HepG2 (cell line): ENCODE measurements around the gene TNXB. TPM values are rescaled to one million over a fixed set of nuclear protein-coding genes. Genes with fewer than 3 reads are reported as not detected.

Experiments
- ATAC-seq: fragments of 200-7000 bp; cut with Tn5 transposase; 3 replicates; pipeline ENCODE4 v1.9.1; 2020; ENCODE audit warnings: mild to moderate bottlenecking, moderate library complexity
- BruUV-seq: library from RNA; stranded (reverse); fragments of 400-500 nt; replicated peaks from 2 replicates; lab custom pipeline; 2021; lab: Mats Ljungman, UMichigan
- CTCF ChIA-PET: fragments of 300-600 bp; formaldehyde crosslinking; extraction: SDS; loops from one replicate; lab custom pipeline; 2021; ENCODE audit warnings: low total read pairs, inconsistent platforms, low intra/inter-chr PET ratio; lab: Yijun Ruan, JAX
- POLR2A ChIA-PET: fragments of 350-600 bp; sonication (Branson Sonifier 250); formaldehyde crosslinking; loops from one replicate; lab custom pipeline; 2020; ENCODE audit warnings: antibody characterized with exemption, inconsistent platforms; lab: Yijun Ruan, JAX
- DNase-seq: peaks from one replicate; pipeline ENCODE4 v3.0.0-alpha.2; 2015; ENCODE audit warnings: low spot score
- FAIRE-seq: peaks from 3 replicates; lab custom pipeline; 2011; peaks lifted over from hg19 to GRCh38; lab: Jason Lieb, UNC
- H2AFZ ChIP-seq: one replicate; pipeline ENCODE4 v1.6.1; 2011; ENCODE audit warnings: low read length, inconsistent platforms
- H3K27ac ChIP-seq: fragments of 300-600 bp; 3 replicates; pipeline ENCODE4 v1.8.0; 2011; ENCODE audit warnings: mixed run types, mild to moderate bottlenecking, mixed read lengths, low read length, inconsistent platforms; ENCODE audit not compliant: insufficient read depth; ENCODE audit errors: extremely low read length
- H3K27me3 ChIP-seq, 2 experiments: fragments of 200-600 bp in 1 of 2; 2 replicates in 1 of 2; 3 replicates in 1 of 2; pipeline versions ENCODE4 v1.6.0 to v1.8.0; 2011; ENCODE audit warnings: low read length in 2 of 2, mild to moderate bottlenecking in 2 of 2, moderate library complexity in 2 of 2, inconsistent platforms in 1 of 2; ENCODE audit not compliant: insufficient read depth in 2 of 2, control insufficient read depth in 1 of 2
- H3K36me3 ChIP-seq, 2 experiments: fragments of 200-600 bp in 1 of 2; replicated peaks in 1 of 2; 2 replicates in 1 of 2; 3 replicates in 1 of 2; pipeline versions ENCODE4 v1.5.1 to v1.8.0; 2011; ENCODE audit warnings: low read length in 2 of 2, inconsistent platforms in 1 of 2; ENCODE audit not compliant: insufficient read depth in 2 of 2, control insufficient read depth in 1 of 2
- H3K4me1 ChIP-seq: 2 replicates; pipeline ENCODE4 v1.5.1; 2012; ENCODE audit warnings: low read length, inconsistent platforms; ENCODE audit not compliant: insufficient read depth
- H3K4me2 ChIP-seq: 2 replicates; pipeline ENCODE4 v1.6.0; 2011; ENCODE audit warnings: low read depth, low read length, inconsistent platforms
- H3K4me3 ChIP-seq, 3 experiments: fragments of 200-600 bp in 1 of 3; sonication (generic), shearing (Covaris generic) in 1 of 3; replicated peaks in 1 of 3; 2 replicates each; pipeline ENCODE4 v1.5.1; 2011 to 2016; ENCODE audit warnings: low read length in 3 of 3, inconsistent platforms in 2 of 3, low read depth in 2 of 3, mild to moderate bottlenecking in 2 of 3, control low read depth in 1 of 3, mixed read lengths in 1 of 3; ENCODE audit not compliant: insufficient read depth in 1 of 3
- H3K79me2 ChIP-seq: one replicate; pipeline ENCODE4 v1.6.1; 2011; ENCODE audit warnings: low read length, inconsistent platforms; ENCODE audit not compliant: insufficient read depth
- H3K9ac ChIP-seq: 2 replicates; pipeline ENCODE4 v1.6.0; 2011; ENCODE audit warnings: mild to moderate bottlenecking, low read depth, low read length, inconsistent platforms; ENCODE audit not compliant: insufficient read depth
- H3K9me3 ChIP-seq: 2 replicates; pipeline ENCODE4 v1.5.1; 2012; ENCODE audit warnings: mild to moderate bottlenecking, low read length
- H4K20me1 ChIP-seq: 2 replicates; pipeline ENCODE4 v1.6.0; 2011; ENCODE audit warnings: inconsistent platforms, mild to moderate bottlenecking, low read length, moderate library complexity; ENCODE audit not compliant: insufficient read depth
- ATF6 ChIP-seq: sonication (generic); formaldehyde crosslinking; conservative IDR thresholded peaks from 2 replicates; pipeline ENCODE4 v1.4.0; 2020; ENCODE audit warnings: missing genetic modification reagents
- BATF2 ChIP-seq: sonication (generic); formaldehyde crosslinking; IDR thresholded peaks from 2 replicates; pipeline ENCODE4 v1.8.0; 2022; ENCODE audit warnings: mild to moderate bottlenecking, missing genetic modification reagents, moderate library complexity
- KDM1A ChIP-seq: IDR thresholded peaks from 2 replicates; pipeline ENCODE4 v1.6.1; 2016; ENCODE audit warnings: missing compliant biosample characterization
- NR2F2 ChIP-seq: IDR thresholded peaks from 2 replicates; pipeline ENCODE4 v1.6.1; 2012; ENCODE audit warnings: low read depth, inconsistent platforms, borderline replicate concordance
- ZNF207 ChIP-seq: fragments of 450-650 bp; IDR thresholded peaks from 2 replicates; pipeline ENCODE4 v1.6.1; 2016; ENCODE audit warnings: antibody characterized with exemption, borderline replicate concordance
- ZNF687 ChIP-seq: sonication (generic); formaldehyde crosslinking; IDR thresholded peaks from 2 replicates; pipeline ENCODE4 v1.5.1; 2020; ENCODE audit warnings: mild to moderate bottlenecking, missing genetic modification reagents, moderate library complexity
- ZSCAN9 ChIP-seq: IDR thresholded peaks from 2 replicates; pipeline ENCODE4 v1.6.1; 2016; ENCODE audit warnings: borderline replicate concordance
- WGBS: methylation state at CpG from one replicate; pipeline ENCODE4 v1.1.6; 2017; ENCODE audit warnings: low lambda C conversion rate; 5-methylcytosine and 5-hydroxymethylcytosine counted together
- in situ Hi-C: cut with HindIII; loops from 2 replicates; pipeline ENCODE4 v1.10.0; 2017; ENCODE audit warnings: low pct_unique_long_range_greater_than_20kb; ENCODE audit not compliant: extremely low pct_ligation_motif_present
- intact Hi-C: fragments of 100-400 bp; cut with micrococcal nuclease; formaldehyde crosslinking; loops from one replicate; pipeline ENCODE4 v1.10.0; 2022; ENCODE audit not compliant: unreplicated experiment
- polyA plus RNA-seq, 8 experiments: library from polyadenylated mRNA; depleted of rRNA in 3 of 8; stranded (reverse) in 7 of 8; unstranded in 1 of 8; fragments of >200 nt; fragmentation: Illumina TruSeq in 4 of 8; extraction: Trizol in 4 of 8; gene quantifications; 2 replicates each; pipeline versions ENCODE4 v1.2.1 to v1.2.3, GENCODE V29; 2011 to 2016; ENCODE audit warnings: low read depth in 4 of 8, missing spikeins in 1 of 8, mixed read lengths in 1 of 8; ENCODE audit not compliant: insufficient read depth in 1 of 8
- total RNA-seq, 5 experiments: library from RNA; depleted of rRNA; stranded (reverse); fragments of >200 nt; fragmentation: Illumina TruSeq; extraction: Trizol; gene quantifications; 2 replicates each; pipeline ENCODE4 v1.2.3, GENCODE V29; 2016; ENCODE audit warnings: low read depth in 1 of 5

The TNXB gene
- total and polyA plus RNA-seq, 2 of the 13 experiments (the other 11 are each of a cell fraction or from before 2014, with no cell fraction given): 1.6 to 2.7 TPM

- FAIRE-seq: no peak
- H3K4me2 ChIP-seq: no peak overlapping the region
- CTCF ChIA-PET: no interaction called here
Observed at GRCh38 chr6:32149932-32150870, 41.1 kb upstream of the TNXB start.

More at GRCh38 chr6:32149932-32150870, 41.1 kb upstream of the TNXB start:
- no TSS peak for BruUV-seq
- no peak for DNase-seq
- Histone ChIP-seq H3K9me3 (no peaks in the 10 kb centered on the region), H3K4me1 (peaks cover 26% of the 10 kb centered on the region), H3K27me3 (peaks cover 0 to 5% of the 10 kb centered on the region in 2 experiments; a peak in 2 of 5 replicates), H3K9ac (no peak overlapping the region), H3K36me3 (no peaks in the 10 kb centered on the region), H3K79me2 (peaks cover 10% of the 10 kb centered on the region), H3K4me3 (no peak overlapping the region), H3K27ac (no peak overlapping the region), H4K20me1 (no peaks in the 10 kb centered on the region), H2AFZ (no peak overlapping the region)
- intact Hi-C loops: no loop called here
- TF ChIP-seq ATF6 (CRISPR knock-in tag) (no peak), ZNF687 (CRISPR knock-in tag) (no peak), ZNF207 (no peak), NR2F2 (no peak), ZSCAN9 (CRISPR knock-in tag) (no peak), BATF2 (CRISPR knock-in tag) (no peak), KDM1A (CRISPR knock-in tag) (no peak)
- in situ Hi-C loops: loop anchor here (5.0 kb wide), 1 partner anchor 33 kb away; no protein-coding TSS in a partner anchor
- no peak for ATAC-seq
- 87% methylated on average over 55 of the region's 55 CpGs for WGBS
- POLR2A ChIA-PET: no interaction called here
